Spleen (tissue), 11 donors: Measurements from ENCODE around the gene SLC49A4. TPM values are rescaled to one million over a fixed set of nuclear protein-coding genes. Genes with fewer than 3 reads are reported as not detected.

ENCODE experiments used
- DNase-seq: peaks from one replicate; pipeline ENCODE4 v3.0.0-alpha.2; 2020
- H3K27ac ChIP-seq, 8 donors: fragments of 200-600 bp; sonication (generic) in 7 of 8; 1 replicate in 4 of 8; 2 replicates in 4 of 8; pipeline versions ENCODE4 v1.5.0 to v1.8.0; 2016 to 2021; ENCODE audit warnings: inconsistent platforms in 4 of 8, mild to moderate bottlenecking in 4 of 8, moderate library complexity in 1 of 8
- H3K27me3 ChIP-seq, 7 donors: fragments of 200-600 bp; sonication (generic) in 6 of 7; replicated peaks in 1 of 7; 1 replicate in 4 of 7; 2 replicates in 3 of 7; pipeline versions ENCODE4 v1.5.0 to v1.8.0; 2016 to 2021; ENCODE audit warnings: inconsistent platforms in 3 of 7, mild to moderate bottlenecking in 1 of 7
- H3K36me3 ChIP-seq, 6 donors: fragments of 200-600 bp; sonication (generic) in 5 of 6; 1 replicate in 4 of 6; 2 replicates in 2 of 6; pipeline versions ENCODE4 v1.5.0 to v1.8.0; 2016 to 2021; ENCODE audit warnings: inconsistent platforms in 2 of 6
- H3K4me1 ChIP-seq, 6 donors: fragments of 200-600 bp; sonication (generic) in 5 of 6; 1 replicate in 3 of 6; 2 replicates in 3 of 6; pipeline versions ENCODE4 v1.5.0 to v1.8.0; 2016 to 2021; ENCODE audit warnings: inconsistent platforms in 3 of 6
- H3K4me3 ChIP-seq, 8 donors: fragments of 200-600 bp; sonication (generic) in 7 of 8; 1 replicate in 4 of 8; 2 replicates in 4 of 8; pipeline versions ENCODE4 v1.5.0 to v1.8.0; 2016 to 2021; ENCODE audit warnings: inconsistent platforms in 4 of 8, mild to moderate bottlenecking in 4 of 8, moderate library complexity in 2 of 8
- H3K9me3 ChIP-seq, 8 donors: fragments of 200-600 bp; sonication (generic) in 7 of 8; 1 replicate in 4 of 8; 2 replicates in 4 of 8; pipeline versions ENCODE4 v1.5.0 to v1.8.0; 2016 to 2021; ENCODE audit warnings: inconsistent platforms in 4 of 8
- CTCF ChIP-seq, 11 experiments: fragments of 200-600 bp in 7 of 11; fragments of 450-650 bp in 4 of 11; sonication (generic) in 4 of 11; IDR thresholded peaks in 8 of 11; conservative IDR thresholded peaks in 3 of 11; 1 replicate in 7 of 11; 2 replicates in 4 of 11; pipeline versions ENCODE4 v1.4.0 to v1.8.0; 2016 to 2021; ENCODE audit warnings: antibody characterized with exemption in 11 of 11, inconsistent platforms in 4 of 11, mild to moderate bottlenecking in 1 of 11
- POLR2A ChIP-seq, 3 donors: fragments of 450-650 bp; IDR thresholded peaks; one replicate each; pipeline ENCODE4 v1.5.1; 2017; ENCODE audit warnings: antibody characterized with exemption in 3 of 3, mild to moderate bottlenecking in 1 of 3
- POLR2AphosphoS5 ChIP-seq, 3 donors: sonication (generic); formaldehyde crosslinking; IDR thresholded peaks; one replicate each; pipeline ENCODE4 v1.5.1; 2017; ENCODE audit warnings: antibody characterized with exemption in 3 of 3
- WGBS, 5 donors: extraction: QIAGEN DNeasy Blood & Tissue Kit in 3 of 5; methylation state at CpG; one replicate each; pipeline versions ENCODE4 v1.1.5 to v1.1.7; 2013 to 2018; 5-methylcytosine and 5-hydroxymethylcytosine counted together
- intact Hi-C: fragments of 100-400 bp; cut with DNase I; formaldehyde crosslinking; loops from one replicate; pipeline ENCODE4 v1.15.0; 2023; ENCODE audit warnings: low total_unique reads
- polyA plus RNA-seq, 3 donors: library from polyadenylated mRNA; stranded (reverse); fragments of 200-250 nt; gene quantifications; one replicate each; pipeline ENCODE4 v1.2.1, GENCODE V29; 2013
- total RNA-seq, 7 donors: library from RNA; depleted of rRNA in 3 of 7; stranded (reverse); fragments of >200 nt in 3 of 7; fragmentation: NEBNext Ultra II Directional in 4 of 7; extraction: Animal tissue kit (Norgen Biotek cat#: 25700) in 4 of 7; gene quantifications; one replicate each; pipeline versions ENCODE4 v1.1.0 to v1.2.1, GENCODE V29; 2016 to 2021
- donor health status: healthy with polysubstance abuse.
- donor health status: DM: no; HTN: no; CAD: no; lungs with moderate emphysema.
- donor health status: DM: no; HTN: no; CAD: no.
- donor health status: Bipolar disorder and iron deficiency.
- donor health status: healthy.
- donor health status: DM: no; HTN: no; CAD: no.
- donor health status: DM: yes; HTN: yes; CAD: no.

Gene SLC49A4
- total and polyA plus RNA-seq, 10 donors = 1.3 to 31.8 (median 14.5) TPM

GRCh38 chr3:122754929-122755328, 39.9 kb upstream of the SLC49A4 start:
- no peak for DNase-seq
- H3K9me3 ChIP-seq = no peaks in the 10 kb centered on the region
- WGBS, 5 donors = 75 to 91% (median 77%) methylated on average over 5 of the region's 5 CpGs
- peak; percentile 31 to 83 (median 66) for TF ChIP-seq CTCF (IDR thresholded peaks at IDR 0.05 in 8 of 11, conservative IDR thresholded peaks at IDR 0.05 in 3 of 11)
- TF ChIP-seq POLR2A (IDR thresholded peaks at IDR 0.05) = no peak
- TF ChIP-seq POLR2AphosphoS5 (IDR thresholded peaks at IDR 0.05) = peak in 1 of 3 donors; percentile 60
- peak overlapping the region in 1 of 8 donors; percentile 37 for H3K27ac ChIP-seq
- intact Hi-C loops = no loop called here
- no peak overlapping the region for H3K4me3 ChIP-seq
- peaks cover 0 to 38% (median 3%) of the 10 kb centered on the region in 6 donors for H3K4me1 ChIP-seq
- H3K36me3 ChIP-seq = peaks cover 2 to 96% (median 22%) of the 10 kb centered on the region in 6 donors
- no peaks in the 10 kb centered on the region for H3K27me3 ChIP-seq

- Histone ChIP-seq H3K27ac (no peak overlapping the region), H3K4me1 (peaks cover 0 to 44% (median 4%) of the 10 kb centered on the region in 6 donors), H3K9me3 (no peaks in the 10 kb centered on the region), H3K4me3 (no peak overlapping the region), H3K36me3 (peaks cover 2 to 94% (median 22%) of the 10 kb centered on the region in 6 donors), H3K27me3 (no peaks in the 10 kb centered on the region)
- 90 to 98% (median 93%) methylated on average over 2 of the region's 2 CpGs for WGBS, 5 donors
- intact Hi-C loops = no loop called here
- DNase-seq = no peak
- TF ChIP-seq POLR2AphosphoS5 (IDR thresholded peaks at IDR 0.05) (no peak), CTCF (IDR thresholded peaks at IDR 0.05 in 8 of 11, conservative IDR thresholded peaks at IDR 0.05 in 3 of 11) (no peak), POLR2A (IDR thresholded peaks at IDR 0.05) (no peak)
These were observed 39.4 kb upstream of the SLC49A4 start for GRCh38 chr3:122755491-122755890.

GRCh38 chr3:122758877-122759560, 35.9 kb upstream of the SLC49A4 start:
- H3K4me3 ChIP-seq = peak overlapping the region in 1 of 8 donors; percentile 30
- no peak for DNase-seq
- peak overlapping the region in 7 of 8 donors; percentile 30 to 81 (median 59) for H3K27ac ChIP-seq

More at GRCh38 chr3:122758877-122759560, 35.9 kb upstream of the SLC49A4 start:
- TF ChIP-seq CTCF (IDR thresholded peaks at IDR 0.05 in 8 of 11, conservative IDR thresholded peaks at IDR 0.05 in 3 of 11) (no peak), POLR2AphosphoS5 (IDR thresholded peaks at IDR 0.05) (no peak), POLR2A (IDR thresholded peaks at IDR 0.05) (no peak)
- Histone ChIP-seq H3K9me3 (no peaks in the 10 kb centered on the region), H3K27me3 (no peaks in the 10 kb centered on the region), H3K36me3 (peaks cover 2 to 73% (median 11%) of the 10 kb centered on the region in 6 donors), H3K4me1 (peaks cover 0 to 68% (median 13%) of the 10 kb centered on the region in 6 donors)
- 39 to 73% (median 55%) methylated on average over 3 of the region's 3 CpGs for WGBS, 5 donors
- intact Hi-C loops = no loop called here
